HG02870 (cell line): ENCODE measurements around the gene LYPD1.

Source experiments
- ATAC-seq: cut with Tn5 transposase; IDR thresholded peaks from one replicate; pipeline ENCODE4 v1.9.1; 2021; ENCODE audit warnings: mild to moderate bottlenecking, moderate library complexity; ENCODE audit not compliant: unreplicated experiment

The LYPD1 gene

DNA sequence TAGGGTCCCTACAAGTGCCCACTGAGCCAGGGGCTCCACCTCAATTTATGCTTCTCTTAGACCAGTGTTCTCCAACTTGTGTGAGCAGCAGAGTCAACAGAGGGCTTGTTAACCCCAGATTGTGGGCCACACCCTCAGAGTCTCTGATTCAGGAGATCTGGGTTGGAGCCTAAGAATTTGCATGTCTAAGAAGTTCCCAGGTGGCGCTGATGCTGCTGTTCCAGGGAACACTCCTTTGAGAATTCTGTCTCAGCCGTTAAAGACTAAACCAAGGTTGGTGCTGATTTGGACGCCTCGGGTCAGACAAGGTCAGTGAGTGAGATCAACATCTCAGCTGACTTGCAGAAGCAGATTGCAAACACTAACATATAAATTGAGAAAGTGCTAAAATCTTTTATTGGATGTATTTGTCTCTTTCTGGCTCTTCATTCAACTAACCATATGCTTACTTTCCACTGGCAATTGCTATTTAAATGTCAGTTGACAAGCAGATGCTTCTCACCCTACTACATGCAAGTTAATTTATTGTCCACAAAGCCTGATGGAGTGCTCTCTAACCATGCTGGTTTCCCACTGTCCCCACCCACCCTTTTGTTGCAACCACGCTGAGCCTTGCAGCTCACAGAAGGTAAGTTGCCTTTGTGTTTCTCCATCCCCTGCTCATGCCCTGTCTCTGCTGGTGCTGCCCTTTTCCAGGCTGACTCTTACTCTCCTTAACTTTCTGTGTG, 31.5 kb downstream of the LYPD1 start:
- ATAC-seq: no peak

DNA sequence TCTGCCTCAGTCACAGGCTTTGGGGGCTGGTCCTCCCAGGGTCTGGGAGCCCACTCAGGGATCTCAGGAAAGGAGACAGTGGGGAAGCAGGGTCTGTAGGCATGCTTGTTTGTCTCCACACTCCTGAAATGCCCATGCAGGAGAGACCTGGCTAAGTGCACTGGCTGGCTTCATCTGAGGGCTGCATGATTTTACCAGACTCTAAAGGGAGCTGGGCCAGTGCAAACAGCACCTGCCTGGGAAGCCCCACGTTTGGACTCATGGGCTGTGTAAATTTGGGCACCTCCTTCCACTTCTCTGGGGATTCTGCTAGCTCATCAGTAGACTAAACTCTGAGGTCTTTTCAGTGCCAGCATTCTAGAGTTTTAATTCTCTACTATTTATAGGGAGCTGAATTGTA, 33.7 kb downstream of the LYPD1 start:
- ATAC-seq: no peak

DNA sequence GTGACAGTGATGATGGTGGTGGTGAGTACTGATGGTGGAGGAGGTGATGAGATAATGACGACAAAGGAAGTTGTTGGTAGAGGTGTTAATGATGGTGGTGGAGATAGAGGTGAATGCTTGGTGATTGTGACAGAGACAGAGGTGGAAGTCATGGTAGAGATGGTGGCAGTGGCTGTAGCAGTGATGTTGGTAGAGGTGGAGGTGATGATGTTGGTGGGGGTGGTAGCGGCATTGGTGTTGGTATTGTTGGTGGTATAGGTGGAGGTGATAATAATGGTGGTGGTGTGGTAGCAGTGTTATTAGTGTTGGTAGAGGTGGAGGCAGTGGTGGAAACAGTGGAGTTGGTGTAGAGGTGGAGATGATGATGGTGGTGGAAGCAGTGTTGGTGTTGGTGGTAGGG, 36.4 kb downstream of the LYPD1 start:
- ATAC-seq: no peak

DNA sequence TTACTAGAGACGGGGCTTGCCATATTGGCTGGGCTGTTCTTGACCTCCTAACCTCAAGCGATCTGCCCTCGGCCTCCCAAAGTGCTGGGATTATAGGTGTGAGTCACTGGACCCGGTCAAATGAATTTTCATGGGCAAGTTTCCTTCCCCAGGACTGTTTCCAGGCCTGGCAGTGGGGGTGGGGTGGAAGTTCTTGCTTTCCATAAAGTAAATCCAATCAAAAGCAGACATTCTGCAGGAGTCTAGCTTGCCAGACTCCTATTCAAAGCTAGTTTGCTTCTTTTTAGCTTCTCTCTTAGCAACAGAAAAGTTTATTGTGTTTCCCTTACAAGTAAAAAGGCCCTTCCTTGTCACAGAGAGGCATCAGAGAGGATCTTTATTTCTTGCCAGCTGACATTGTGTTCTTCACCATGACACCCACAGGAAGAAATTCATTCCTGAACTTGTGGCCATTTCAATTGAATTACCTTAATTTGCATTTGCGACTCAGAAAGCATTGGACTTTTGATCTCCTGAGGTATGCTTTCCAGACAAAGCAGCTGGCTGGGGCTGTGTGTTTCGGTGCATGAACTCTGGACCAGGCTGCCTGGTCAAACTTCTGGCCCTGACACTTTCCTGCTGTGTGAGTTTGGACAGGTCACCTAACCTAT, 37.9 kb downstream of the LYPD1 start:
- ATAC-seq: no peak

DNA sequence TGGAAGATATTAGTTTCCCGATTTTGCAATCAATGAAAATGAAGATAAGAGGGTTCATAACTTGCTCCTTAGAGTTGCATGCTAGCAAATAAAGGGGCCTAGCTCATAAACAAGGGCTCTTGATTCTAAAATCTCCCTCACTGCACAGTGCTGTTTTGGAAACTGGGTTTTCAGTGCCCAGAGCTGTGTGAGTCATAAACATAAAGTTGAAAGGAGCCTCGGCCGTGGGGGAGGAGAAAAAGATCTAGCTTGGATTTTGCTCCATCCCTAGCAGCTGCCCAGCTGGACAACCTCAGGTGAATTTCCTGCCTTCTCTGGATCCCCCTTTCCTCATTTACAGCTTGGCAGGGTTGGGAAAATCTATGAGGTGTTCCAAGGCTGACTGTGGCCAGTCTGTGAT, 42.5 kb downstream of the LYPD1 start:
- ATAC-seq: no peak

DNA sequence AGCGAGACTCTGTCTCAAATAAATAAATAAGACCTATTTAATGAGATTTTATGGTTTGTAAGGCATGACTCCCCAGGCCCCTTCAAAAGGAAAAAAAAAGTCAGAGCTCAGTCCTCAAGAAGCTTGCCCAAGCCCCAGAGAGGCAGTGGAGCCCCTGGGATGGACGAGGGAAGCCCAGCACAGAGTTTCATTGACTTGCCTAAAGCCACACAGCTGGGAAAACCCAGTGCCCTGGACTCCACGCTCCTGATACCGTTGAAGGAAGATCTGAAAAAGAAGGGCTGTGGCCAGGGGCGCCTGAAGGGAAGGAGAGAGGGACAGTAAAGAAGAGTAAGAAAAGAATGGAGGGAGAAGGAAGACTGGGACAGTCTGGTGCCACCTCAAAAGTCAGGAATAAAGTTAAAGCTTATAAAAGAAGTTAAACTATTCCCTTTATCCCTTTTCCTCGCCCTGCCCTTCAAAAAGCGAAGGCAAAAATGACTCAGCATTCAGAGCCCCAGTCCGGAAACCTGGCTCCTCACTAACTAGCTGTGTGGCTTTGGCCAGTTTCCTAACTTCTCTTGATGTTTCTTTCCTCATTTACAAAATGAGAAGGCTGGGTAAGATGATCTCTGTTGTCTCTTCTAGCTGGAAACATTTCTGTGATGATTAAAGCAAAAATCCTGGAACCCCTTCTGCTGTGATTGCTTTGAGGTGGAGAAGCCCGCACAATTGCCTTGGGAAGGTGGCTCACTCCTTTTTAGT, 46.7 kb downstream of the LYPD1 start:
- ATAC-seq: no peak

DNA sequence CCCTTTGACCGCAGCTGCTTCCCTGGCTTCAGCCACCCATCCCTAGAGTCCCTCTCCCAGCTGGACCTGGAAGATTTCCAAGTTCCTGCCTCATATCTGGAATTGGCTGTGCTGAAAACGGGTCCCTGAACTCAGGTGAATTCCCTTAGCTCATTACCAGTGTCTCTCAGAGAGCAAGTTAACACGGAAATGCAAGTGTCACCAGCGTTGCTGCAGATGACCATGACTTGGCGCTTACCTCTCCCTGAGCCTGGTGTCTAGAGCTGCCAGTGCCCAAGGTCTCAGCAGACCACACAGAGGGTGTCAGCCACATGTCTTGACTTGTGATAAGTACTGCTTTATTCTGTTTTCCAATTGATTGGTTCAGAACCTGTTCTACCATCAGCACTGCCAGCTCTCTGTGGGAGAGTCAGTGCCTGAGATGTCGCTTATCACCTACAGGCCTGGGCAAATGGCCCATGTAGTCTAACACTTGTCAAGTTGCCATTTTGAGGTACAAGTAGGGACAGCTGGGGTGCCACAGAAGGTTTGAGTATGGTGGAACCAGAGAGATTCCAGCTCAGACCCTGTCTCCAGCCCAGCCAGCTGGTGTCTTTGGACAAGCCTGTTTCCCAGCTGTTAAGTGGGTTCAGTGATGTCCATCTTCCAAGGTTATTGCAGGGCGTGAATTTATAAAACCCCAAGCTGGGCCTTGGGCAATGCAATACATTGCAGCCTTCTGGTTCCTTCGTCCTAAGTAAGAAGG, 48.7 kb downstream of the LYPD1 start:
- no peak for ATAC-seq

DNA sequence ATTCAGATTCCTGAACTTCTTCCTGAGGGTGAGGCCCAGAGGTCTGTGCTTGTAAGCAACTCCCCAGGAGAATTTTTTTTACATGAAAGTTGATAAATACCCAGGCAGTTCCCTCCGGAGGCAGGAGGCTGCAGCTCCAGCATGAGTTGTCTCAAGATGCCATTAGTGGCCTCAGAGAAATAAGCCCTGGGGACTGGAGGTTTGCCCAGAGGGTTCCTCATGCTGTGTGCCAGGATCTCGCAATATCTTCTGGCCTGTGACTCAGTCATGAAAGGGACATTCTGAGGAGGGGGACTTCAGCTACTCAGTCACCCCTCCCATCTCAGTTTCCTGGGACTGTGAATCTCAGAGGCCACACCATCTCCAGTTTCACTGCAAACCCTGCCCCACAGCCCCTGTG, 49.9 kb downstream of the LYPD1 start:
- no peak for ATAC-seq

DNA sequence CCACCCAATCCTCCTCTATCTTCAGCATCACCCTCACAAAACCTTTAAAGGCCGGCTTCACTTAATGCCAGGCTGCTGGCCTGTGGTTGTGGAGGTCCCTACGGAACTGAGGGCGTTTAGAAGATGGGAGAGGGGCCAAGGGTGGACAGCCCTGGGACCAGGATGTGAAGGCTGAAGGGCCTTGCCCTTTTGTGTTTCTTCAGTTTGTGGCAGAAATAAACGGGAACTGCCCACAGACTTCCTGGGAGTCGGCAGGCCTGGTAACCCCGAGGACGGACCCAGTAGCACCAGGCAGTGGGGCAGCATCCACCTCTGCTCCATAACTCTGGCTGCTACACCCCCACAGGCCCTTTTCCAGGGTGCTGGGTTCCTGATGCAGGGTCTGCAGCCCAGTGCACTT, 51.3 kb downstream of the LYPD1 start:
- no peak for ATAC-seq

DNA sequence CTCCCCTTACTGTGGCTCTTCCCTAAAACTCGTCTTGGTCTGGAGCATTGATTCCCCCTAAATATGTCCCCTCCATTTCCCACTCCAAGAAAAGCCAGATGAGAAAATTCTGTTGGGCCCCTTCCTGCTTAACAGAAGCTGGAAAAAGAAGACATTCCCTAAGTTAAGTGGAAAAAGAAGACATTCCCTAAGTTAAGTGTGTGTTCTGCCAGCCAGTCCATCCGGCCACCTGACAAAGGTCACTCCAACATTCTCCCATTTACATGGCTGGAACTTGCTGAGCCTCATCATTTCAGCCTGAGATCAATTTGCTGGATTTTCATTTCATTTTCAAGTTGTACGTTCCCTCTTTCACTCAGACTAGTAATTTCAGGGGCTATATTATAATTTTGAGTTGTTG, 52.0 kb downstream of the LYPD1 start:
- no peak for ATAC-seq

DNA sequence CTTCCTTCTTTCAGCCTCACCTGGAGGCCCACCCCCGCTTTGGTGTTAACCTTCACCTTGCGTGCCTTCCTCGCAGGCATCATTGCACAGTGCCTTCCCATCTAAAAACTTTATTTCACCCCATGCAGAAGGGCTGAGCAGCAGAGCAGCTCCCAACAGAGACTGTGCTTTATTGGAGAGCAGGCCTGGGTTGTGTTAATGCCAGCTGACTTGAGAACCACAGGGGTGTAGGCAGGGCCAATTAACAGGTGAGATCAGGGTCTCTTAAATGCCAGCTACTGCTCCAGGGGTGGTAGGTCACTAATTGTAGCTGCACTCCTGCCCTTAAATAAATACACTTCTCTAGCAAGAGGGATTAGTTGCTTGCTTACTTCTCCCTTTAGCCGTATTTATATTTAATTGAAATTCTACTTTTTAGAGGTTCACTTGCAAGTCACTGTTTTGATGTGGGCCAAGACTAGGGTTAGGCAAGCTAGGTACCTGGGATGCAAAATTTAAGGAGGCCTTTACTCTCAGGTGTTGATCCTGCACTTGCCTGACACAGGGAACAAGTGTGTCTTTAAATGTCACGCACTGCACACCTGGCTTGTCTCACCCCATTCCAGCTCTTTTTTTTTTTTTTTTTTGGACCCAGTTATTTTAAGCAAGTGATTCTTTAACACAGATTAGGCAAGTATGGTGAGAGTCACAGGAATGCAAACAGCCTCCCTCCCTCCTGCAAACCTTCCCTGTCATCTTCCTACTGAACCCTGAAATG, 54.5 kb downstream of the LYPD1 start:
- no peak for ATAC-seq

DNA sequence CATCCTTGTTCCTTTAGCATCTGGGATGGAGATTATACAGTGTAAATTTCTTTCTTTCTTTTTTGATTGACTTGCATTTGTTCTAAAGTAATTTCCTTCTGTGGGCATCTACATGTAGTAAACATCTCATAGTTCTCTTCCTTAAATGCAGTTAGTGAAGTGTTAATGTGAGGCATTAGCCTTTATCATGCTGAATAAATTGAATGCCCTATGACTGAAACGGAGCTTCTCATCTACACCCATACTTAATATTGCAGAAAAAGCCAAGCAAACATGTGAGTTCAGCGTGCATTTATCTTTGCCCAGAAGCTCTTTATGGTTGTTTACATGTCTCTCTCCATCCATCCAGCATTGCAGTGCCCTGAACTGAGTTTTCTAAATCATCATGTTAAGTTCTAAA, 58.3 kb downstream of the LYPD1 start:
- no peak for ATAC-seq

DNA sequence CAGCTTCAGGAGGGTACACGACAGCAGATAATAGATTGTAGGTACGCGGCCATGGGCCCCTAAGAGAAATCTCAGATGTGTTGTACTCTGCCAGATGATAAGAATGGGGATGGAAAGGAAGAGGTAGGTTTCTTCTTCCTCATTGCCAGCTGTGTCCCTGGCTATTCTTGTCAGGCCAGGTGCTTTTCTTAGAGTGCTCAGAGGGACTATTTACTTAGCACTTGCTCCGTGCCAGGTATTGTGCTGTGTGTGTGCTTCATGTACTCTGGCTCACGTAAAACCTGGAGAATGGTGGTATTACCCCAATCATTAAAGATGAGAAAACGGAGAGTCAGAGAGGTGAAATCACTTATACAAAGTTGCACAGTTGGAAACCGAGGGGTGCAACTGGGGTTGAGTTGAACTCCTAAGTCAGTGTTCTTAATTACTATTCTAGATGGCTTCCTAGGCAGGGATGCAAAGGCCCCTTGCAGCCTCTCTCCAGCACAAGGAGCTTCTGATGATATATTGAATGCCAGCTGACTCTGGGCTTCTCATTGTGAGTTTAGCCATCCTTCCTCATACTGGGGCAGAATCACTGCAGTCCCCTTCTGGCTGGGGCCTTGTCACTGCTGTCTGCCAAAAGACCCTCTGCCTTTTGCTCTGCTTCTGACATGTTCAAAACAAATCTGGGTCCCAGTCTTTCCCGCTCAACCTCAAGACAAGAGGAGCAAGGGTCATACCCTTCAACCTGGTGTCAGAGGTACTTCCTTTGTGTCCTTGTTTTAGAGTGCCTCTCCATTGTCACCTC, 60.7 kb downstream of the LYPD1 start:
- ATAC-seq: no peak

DNA sequence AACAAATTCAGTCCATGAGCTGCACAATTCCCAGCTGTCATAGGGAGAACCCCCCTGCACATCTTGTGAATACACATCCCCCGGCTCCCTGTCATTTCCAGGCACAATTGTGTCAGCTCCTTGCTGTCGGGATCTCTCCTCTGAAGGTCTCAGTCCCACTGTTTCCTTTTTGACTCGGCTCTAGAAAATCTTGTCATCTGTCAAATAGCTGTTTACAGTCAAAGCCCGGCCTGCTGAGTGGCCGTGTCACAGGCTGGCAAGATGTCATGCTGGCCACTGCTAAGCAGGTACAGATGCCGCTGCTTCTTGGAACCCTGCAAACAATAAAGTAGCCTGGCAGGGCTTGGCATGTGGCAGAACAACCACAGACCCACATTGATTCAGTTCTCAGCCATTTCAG, 61.7 kb downstream of the LYPD1 start:
- no peak for ATAC-seq

DNA sequence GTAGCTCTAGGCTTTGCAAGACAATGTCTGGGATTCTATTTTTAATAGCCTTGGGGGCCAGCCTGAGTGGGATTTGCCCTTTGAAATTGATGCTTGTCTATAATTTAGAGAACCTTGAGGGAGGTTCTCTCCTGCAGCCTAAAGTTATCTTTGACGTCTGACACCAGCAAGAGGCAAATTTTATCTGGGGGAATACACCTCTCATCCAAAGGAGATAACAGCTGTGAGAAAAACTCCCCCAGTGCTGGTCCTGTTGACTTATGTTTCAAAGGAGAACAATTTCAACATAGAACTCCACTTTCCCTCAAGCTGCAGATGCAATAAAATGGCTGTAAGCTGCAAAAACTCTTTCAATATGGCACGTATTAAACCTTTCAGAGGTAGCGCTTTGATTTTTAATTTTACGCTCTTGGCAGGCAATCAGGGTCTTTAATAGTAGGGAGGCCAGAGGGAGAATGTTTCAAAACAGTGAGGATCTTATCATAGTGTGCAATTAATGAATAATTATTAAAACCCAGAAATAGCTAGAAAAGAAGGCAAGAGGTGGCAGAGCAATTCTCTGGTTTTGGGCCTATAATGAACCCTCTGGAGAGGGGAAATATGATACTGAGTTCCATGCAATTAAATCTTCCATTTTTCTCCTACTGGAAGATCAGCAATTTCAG, 62.4 kb downstream of the LYPD1 start:
- no peak for ATAC-seq

DNA sequence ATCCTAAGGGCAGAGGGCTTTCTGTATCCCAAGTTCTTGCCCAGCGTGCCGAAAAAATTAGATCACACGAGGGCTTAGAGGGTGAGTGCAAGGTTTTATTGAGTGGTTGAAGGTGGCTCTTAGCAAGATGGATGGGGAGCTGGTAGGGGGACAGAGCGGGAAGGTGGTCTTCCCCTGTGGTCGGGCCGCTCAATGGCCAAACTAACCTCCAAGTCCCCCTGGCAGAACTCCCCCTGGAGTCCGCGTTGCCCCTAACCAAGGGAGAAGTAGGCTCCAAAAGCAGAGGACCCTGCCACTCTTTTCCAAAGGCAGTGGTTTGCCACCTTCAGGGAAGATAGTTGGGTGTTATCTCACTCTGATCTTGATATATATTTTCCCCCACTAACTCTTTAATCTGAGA, 63.4 kb downstream of the LYPD1 start:
- ATAC-seq: no peak

DNA sequence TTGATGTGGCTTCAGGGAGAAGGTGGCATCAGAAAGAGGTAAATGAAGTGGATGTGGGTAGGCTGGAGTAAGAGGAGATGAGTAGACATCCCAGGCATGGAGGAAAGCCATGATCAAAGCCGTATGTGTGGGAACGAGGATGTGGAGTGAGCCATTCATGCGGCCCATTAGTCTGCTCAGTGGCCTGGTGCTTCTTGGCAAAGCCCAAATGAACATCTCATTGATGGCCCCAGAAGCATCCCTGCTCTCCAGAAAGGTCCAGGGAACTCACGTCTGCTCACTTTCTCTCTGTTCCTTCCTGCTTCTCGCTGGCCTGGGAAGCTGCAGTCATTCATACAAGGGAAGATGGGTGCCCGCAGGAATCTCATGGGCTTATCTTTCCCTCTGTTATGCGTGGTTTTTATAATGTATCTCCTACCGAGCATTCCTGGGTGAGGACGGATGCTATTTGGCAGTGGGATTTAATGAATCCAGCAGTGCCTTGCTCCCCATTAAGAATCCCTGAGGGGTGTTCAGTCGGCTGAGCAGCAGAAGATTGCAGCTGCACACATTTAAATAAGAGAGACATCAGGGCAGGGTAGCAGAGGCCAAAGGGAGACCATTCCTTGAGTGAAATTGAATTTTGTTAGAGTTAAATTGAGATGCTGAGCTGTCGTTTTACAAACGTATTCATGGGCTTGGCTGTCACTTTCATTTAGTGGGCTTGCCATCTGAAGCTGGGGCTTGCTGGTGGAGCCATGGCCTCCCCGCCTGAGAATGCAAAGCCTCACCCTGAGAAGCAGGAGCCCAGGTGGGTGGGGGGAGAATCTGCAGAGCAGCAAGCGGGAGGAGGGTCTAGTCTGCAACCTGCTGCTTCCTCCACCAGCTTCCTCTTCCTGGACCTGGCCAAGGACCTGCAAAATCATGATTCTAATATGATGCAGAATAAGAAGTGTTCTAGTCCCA, 64.5 kb downstream of the LYPD1 start:
- ATAC-seq: no peak

DNA sequence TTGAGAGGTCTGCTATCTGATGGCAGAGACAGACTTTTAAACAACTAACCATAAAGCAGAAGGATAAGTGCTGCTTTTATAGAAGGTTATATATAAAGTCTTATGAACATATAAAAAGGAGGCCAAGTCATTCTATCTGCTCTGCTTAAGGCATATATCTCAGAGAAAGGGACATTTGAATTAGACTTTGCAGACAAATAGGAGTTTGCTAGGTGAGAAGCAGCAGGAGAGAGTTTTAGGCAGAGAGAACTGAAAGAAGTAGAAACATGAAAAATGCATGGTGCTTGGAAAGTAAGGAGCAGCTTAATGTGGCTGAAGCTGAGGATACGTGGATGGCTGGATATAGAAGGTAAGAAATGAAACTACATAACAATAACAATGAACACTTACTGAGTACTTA, 65.4 kb downstream of the LYPD1 start:
- no peak for ATAC-seq
